Measurements from ENCODE around the gene SPATA32.

Gene SPATA32

DNA sequence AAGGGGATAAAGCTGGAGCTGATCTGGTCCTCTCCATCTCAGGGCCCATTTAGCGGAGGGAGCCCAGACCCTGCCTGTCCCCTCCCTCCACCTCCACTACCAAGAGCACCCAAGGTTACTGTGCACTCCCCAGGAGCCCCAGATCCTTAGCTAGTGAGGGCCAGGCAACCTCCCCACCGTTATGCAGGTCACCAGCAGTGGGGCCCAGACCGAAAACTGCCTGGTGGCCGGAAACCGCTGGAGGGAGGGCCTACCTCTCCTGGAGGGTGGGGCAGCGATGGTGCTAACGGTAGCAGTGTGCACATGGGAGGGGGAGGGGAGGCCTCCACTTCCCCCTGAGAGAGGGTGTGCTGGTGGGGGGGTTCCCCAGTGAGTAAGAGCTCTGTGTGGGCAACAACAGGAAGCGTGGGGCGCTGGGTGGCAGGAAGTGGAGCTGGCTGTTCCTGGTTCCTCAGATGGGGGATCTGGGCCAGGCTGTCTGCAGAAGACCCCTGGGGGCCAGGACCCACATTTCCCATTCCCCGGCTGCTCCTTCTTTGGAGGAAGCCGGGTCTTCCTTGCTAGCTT, 35.8 kb downstream of the SPATA32 start:
- no peak overlapping the region for H3K4me3 ChIP-seq (ENCODE audit: severe bottlenecking)
- DNase-seq (ENCODE audit: low spot score) (peak; percentile 69), ATAC-seq (ENCODE audit: low read depth) (no peak)
- H3K4me1 ChIP-seq (ENCODE audit: insufficient read depth, poor library complexity, severe bottlenecking): peaks cover 61% of the 10 kb centered on the region
- no peaks in the 10 kb centered on the region for H3K9me3 ChIP-seq (ENCODE audit: severe bottlenecking)
- H3K27ac ChIP-seq (ENCODE audit: poor library complexity, severe bottlenecking): peak overlapping the region; percentile 63
- no peaks in the 10 kb centered on the region for H3K36me3 ChIP-seq (ENCODE audit: low read depth)
- TF ChIP-seq, protein P1, sequence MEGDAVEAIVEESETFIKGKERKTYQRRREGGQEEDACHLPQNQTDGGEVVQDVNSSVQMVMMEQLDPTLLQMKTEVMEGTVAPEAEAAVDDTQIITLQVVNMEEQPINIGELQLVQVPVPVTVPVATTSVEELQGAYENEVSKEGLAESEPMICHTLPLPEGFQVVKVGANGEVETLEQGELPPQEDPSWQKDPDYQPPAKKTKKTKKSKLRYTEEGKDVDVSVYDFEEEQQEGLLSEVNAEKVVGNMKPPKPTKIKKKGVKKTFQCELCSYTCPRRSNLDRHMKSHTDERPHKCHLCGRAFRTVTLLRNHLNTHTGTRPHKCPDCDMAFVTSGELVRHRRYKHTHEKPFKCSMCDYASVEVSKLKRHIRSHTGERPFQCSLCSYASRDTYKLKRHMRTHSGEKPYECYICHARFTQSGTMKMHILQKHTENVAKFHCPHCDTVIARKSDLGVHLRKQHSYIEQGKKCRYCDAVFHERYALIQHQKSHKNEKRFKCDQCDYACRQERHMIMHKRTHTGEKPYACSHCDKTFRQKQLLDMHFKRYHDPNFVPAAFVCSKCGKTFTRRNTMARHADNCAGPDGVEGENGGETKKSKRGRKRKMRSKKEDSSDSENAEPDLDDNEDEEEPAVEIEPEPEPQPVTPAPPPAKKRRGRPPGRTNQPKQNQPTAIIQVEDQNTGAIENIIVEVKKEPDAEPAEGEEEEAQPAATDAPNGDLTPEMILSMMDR (IDR thresholded peaks at IDR 0.05; ENCODE audit: poor library complexity, severe bottlenecking): no peak
- no peaks in the 10 kb centered on the region for H3K27me3 ChIP-seq (ENCODE audit: insufficient read depth, poor library complexity, severe bottlenecking)

DNA sequence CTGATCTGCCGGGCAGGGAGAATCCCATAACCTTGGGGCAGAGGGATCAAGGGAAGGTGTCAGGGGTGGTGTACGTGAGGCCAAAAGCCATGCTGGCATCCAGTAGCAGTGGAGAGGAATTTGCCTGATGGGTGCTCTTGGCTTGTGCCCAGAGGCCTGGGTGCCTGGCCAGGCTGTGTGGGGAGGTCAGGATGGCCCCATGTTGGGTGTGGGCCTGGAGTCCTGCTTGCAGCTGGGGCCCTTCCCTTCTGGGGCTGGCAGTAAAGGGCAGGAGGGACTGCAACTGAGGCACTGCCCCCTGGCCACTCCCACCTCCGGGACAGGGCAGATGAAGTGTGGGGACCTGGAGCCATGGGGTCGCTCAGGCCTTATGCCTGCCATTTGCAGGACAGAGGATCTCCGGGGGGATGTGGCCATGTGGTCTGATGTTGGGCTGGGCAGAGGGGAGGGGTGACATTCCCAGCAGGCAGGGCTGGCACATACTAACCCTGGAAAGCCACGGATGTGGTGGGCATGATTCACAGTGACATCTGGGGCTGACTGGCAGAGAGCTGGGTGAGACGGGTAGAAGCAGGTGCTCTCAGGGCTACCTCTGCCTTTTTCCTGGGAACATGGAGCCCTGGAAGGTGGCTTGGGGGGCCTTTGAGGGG, 36.7 kb downstream of the SPATA32 start:
- peak; percentile 39 for ATAC-seq (ENCODE audit: low read depth)
- Histone ChIP-seq H3K4me3 (ENCODE audit: severe bottlenecking) (no peak overlapping the region), H3K9me3 (ENCODE audit: severe bottlenecking) (no peaks in the 10 kb centered on the region), H3K36me3 (ENCODE audit: low read depth) (no peaks in the 10 kb centered on the region), H3K27me3 (ENCODE audit: insufficient read depth, poor library complexity, severe bottlenecking) (no peaks in the 10 kb centered on the region), H3K4me1 (ENCODE audit: insufficient read depth, poor library complexity, severe bottlenecking) (peaks cover 54% of the 10 kb centered on the region), H3K27ac (ENCODE audit: poor library complexity, severe bottlenecking) (peak overlapping the region; percentile 63)
- DNase-seq (ENCODE audit: low spot score): no peak
- TF ChIP-seq, protein P1 (IDR thresholded peaks at IDR 0.05; ENCODE audit: poor library complexity, severe bottlenecking): no peak

DNA sequence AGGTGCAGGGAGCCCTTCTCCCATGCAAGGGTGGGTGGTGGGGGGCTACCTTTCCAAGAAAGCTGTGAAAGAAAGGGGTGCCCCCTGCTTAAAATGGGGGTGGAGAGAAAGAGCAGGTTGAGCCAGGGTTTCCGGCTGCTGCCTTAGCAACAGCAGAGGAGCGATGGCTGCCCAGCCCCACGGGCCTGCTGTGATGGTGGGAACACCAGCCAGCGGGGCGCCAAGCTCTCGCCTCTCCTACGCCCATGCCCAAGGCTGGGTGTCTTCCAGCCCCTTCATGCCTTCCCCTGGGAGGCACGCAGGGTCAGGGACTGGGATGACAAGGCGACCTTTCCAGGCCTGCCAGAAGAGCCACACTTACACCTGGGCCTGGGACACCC, 37.2 kb downstream of the SPATA32 start:
- Histone ChIP-seq H3K27ac (ENCODE audit: poor library complexity, severe bottlenecking) (peak overlapping the region; percentile 63), H3K9me3 (ENCODE audit: severe bottlenecking) (no peaks in the 10 kb centered on the region), H3K4me1 (ENCODE audit: insufficient read depth, poor library complexity, severe bottlenecking) (peaks cover 54% of the 10 kb centered on the region), H3K27me3 (ENCODE audit: insufficient read depth, poor library complexity, severe bottlenecking) (no peaks in the 10 kb centered on the region), H3K36me3 (ENCODE audit: low read depth) (no peaks in the 10 kb centered on the region), H3K4me3 (ENCODE audit: severe bottlenecking) (no peak overlapping the region)
- DNase-seq (ENCODE audit: low spot score) (no peak), ATAC-seq (ENCODE audit: low read depth) (no peak)
- TF ChIP-seq, protein P1 (IDR thresholded peaks at IDR 0.05; ENCODE audit: poor library complexity, severe bottlenecking): no peak

DNA sequence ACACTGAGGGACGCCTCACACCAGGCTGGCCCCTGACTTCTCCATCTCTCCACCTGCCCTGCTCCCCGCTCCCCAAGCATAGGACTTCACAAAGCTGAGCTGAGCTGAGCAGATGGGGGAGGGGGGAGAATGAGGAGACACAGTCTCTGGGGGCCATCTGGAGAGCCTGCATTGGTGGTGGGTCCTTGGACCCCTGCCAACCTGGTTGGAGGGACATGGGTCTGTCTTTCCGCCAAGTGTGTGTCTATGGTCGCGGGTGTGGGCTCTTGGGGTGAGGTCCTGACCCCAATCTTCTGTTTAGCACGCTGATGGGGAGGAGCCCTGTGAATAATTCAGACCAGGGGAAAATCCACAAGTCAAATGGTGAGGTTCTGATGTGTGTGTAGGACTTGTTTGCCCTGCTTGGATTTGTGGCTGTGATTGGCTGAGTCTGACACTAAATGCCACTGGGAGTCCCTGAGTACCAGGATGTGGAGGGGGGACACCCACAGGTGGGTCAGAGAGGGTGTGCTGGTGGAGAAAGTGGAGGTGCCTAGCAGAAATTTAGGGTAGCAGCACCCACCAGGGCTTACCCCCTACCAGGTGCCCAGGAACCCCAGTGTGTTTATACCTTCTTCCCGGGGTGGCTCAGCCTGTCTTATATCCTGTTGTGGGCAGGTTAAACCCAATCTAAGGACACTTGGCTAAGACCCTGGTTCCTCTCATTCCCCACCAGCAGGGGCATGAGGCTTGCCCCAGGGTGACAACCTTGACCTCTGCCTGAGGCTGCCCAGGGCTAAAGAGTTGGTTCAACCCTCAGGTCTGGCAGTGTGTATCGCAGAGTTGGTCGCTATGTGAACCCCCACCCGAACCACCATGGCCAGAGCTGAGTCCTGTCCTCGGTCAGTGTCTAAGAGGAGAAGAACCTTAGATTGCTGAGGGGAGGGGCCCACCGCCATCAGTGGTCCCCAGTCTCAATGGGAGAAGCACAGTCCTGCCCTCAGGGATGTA, 38.1 kb downstream of the SPATA32 start:
- no peak for DNase-seq (ENCODE audit: low spot score)
- TF ChIP-seq, protein P1 (IDR thresholded peaks at IDR 0.05; ENCODE audit: poor library complexity, severe bottlenecking): no peak
- H3K4me3 ChIP-seq (ENCODE audit: severe bottlenecking): no peak overlapping the region

More for the DNA sequence above, 38.1 kb downstream of the SPATA32 start:
- Histone ChIP-seq H3K36me3 (ENCODE audit: low read depth) (no peaks in the 10 kb centered on the region), H3K4me1 (ENCODE audit: insufficient read depth, poor library complexity, severe bottlenecking) (peaks cover 45% of the 10 kb centered on the region), H3K27me3 (ENCODE audit: insufficient read depth, poor library complexity, severe bottlenecking) (no peaks in the 10 kb centered on the region), H3K9me3 (ENCODE audit: severe bottlenecking) (no peaks in the 10 kb centered on the region), H3K27ac (ENCODE audit: poor library complexity, severe bottlenecking) (peak overlapping the region; percentile 63)
- ATAC-seq (ENCODE audit: low read depth): no peak
